Measurements from ENCODE around the gene C19orf44. TPM values are rescaled to one million over a fixed set of nuclear protein-coding genes. Genes with fewer than 3 reads are reported as not detected.

The C19orf44 gene
- total RNA-seq, 1 experiment from 2014 or later: 2.5 TPM

DNA sequence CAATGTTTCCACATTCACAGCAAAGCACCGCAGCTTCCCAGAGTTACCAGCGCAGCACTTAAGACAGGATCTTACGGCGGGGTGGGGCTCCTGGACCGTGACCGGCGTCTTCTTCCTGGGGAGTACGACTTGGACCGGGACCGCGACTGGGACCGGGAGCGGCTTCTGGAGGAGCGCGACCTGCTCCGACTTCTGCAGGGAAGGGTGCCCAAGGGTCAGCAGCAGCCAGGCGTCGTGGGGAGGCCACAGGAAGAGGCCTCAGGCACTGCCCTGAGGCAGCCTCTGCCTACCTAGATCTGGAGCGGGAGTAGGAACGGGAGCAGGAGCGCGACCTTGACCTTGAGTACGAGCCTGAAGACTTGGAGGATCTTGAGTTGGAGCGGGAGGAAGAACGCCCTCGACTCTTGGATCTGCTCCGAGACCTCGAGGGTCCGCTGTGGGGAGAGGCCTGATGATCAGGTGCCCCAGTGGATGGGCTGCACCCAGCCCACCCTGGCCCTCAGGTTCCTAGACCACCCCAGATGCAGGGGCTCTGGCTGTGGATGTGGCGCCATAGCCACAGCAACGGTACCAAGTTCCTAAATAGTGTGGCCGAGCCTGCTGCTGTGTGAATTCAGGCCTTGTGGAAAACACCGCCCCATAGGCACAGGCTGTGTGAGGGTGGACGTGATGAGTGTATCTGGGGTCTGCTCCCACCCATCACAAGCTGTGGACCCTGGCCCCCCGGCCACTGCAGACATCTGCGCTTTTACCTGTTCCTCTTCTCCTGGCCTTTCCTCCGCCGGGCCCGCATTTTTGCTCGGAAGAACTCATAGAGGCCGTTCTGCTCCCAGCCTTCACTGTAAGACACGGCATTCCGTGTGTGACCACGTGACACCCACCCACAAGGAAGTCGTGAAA lies 24.1 kb downstream of the C19orf44 start:
- H3K9me2 ChIP-seq (replicated peaks; ENCODE audit: low read length): no peaks in the 10 kb centered on the region
- H3K4me3 ChIP-seq (ENCODE audit: low read length): no peak overlapping the region
- ChIA-PET POLR2A (ENCODE audit: unreplicated experiment) (no interaction called here), CTCF (no interaction called here)
- BruUV-seq (replicated peaks): no TSS peak
- no peak overlapping the region for H2AFZ ChIP-seq (ENCODE audit: low read length)
- no peak for ATAC-seq
- H4K20me1 ChIP-seq (ENCODE audit: low read length): peaks cover 8% of the 10 kb centered on the region; the same call in 1 of the 2 replicates
- H3K27me3 ChIP-seq (ENCODE audit: low read length): no peaks in the 10 kb centered on the region
- peaks cover 63% of the 10 kb centered on the region for H3K36me3 ChIP-seq (ENCODE audit: low read depth, low read length)
- no peak for DNase-seq
- peaks cover 4% of the 10 kb centered on the region for H3F3A ChIP-seq (ENCODE audit: low read length, unreplicated experiment)
- no peaks in the 10 kb centered on the region for H3K79me2 ChIP-seq (ENCODE audit: low read length)
- H3K4me2 ChIP-seq (ENCODE audit: low read length): no peak overlapping the region
- no peak overlapping the region for H3K9ac ChIP-seq (ENCODE audit: low read length)
- intact Hi-C loops (cut with micrococcal nuclease): no loop called here
- TF ChIP-seq, protein P1, sequence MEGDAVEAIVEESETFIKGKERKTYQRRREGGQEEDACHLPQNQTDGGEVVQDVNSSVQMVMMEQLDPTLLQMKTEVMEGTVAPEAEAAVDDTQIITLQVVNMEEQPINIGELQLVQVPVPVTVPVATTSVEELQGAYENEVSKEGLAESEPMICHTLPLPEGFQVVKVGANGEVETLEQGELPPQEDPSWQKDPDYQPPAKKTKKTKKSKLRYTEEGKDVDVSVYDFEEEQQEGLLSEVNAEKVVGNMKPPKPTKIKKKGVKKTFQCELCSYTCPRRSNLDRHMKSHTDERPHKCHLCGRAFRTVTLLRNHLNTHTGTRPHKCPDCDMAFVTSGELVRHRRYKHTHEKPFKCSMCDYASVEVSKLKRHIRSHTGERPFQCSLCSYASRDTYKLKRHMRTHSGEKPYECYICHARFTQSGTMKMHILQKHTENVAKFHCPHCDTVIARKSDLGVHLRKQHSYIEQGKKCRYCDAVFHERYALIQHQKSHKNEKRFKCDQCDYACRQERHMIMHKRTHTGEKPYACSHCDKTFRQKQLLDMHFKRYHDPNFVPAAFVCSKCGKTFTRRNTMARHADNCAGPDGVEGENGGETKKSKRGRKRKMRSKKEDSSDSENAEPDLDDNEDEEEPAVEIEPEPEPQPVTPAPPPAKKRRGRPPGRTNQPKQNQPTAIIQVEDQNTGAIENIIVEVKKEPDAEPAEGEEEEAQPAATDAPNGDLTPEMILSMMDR (conservative IDR thresholded peaks at IDR 0.05; ENCODE audit: low read depth, low read length): no peak
- TF ChIP-seq EZH2phosphoT487 (IDR thresholded peaks at IDR 0.05; ENCODE audit: borderline replicate concordance, low read length) (no peak), EZH2 (IDR thresholded peaks at IDR 0.05; ENCODE audit: low read length, unreplicated experiment) (no peak)
- no peaks in the 10 kb centered on the region for H3K4me1 ChIP-seq (ENCODE audit: insufficient read depth, low read length)
- H3K9me3 ChIP-seq (ENCODE audit: low read length): no peaks in the 10 kb centered on the region
- H3K27ac ChIP-seq (ENCODE audit: low read length): no peak overlapping the region

DNA sequence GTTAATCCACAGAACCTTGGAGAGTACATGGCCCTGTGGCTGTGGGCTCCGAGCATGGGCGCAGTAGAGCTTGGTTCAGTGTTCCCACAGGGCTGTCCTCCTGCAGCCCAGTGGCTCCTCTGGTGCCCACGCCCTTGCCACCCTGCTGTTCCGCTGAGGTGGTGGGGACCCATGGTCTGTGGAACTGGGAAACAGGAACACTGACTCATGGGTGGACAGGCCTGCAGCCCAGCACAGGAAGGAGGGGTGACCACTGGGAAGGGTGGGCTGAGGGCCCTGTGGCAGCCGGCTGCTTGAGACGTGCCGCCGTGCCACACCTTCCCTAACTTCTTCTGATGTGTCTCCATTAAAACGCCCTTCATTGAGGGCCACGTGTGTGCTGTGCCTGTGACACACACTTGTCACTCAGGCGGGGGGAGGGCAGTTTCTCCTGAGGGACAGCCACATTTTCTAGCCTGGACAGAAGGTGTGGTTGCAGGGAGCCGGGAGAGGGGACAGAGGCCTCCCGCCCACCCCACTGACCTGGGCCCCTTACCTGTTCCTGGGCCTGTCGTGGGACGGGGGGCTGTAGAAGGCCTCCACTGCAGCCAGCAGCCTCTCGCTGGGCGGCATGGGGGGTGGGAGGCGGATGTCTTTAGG lies 24.9 kb downstream of the C19orf44 start:
- no TSS peak for BruUV-seq (replicated peaks)
- no peak overlapping the region for H3K9ac ChIP-seq (ENCODE audit: low read length)
- ChIA-PET POLR2A (ENCODE audit: unreplicated experiment) (no interaction called here), CTCF (no interaction called here)
- peaks cover 4% of the 10 kb centered on the region for H3F3A ChIP-seq (ENCODE audit: low read length, unreplicated experiment)
- ATAC-seq: no peak
- H3K79me2 ChIP-seq (ENCODE audit: low read length): no peaks in the 10 kb centered on the region
- H3K36me3 ChIP-seq (ENCODE audit: low read depth, low read length): peaks cover 66% of the 10 kb centered on the region
- H3K4me3 ChIP-seq (ENCODE audit: low read length): no peak overlapping the region
- no peak overlapping the region for H2AFZ ChIP-seq (ENCODE audit: low read length)
- no peak for DNase-seq
- H3K9me3 ChIP-seq (ENCODE audit: low read length): no peaks in the 10 kb centered on the region
- intact Hi-C loops (cut with micrococcal nuclease): no loop called here
- H3K9me2 ChIP-seq (replicated peaks; ENCODE audit: low read length): no peaks in the 10 kb centered on the region
- H3K27ac ChIP-seq (ENCODE audit: low read length): no peak overlapping the region
- no peaks in the 10 kb centered on the region for H3K4me1 ChIP-seq (ENCODE audit: insufficient read depth, low read length)
- no peak overlapping the region for H3K4me2 ChIP-seq (ENCODE audit: low read length)
- TF ChIP-seq, protein P1 (conservative IDR thresholded peaks at IDR 0.05; ENCODE audit: low read depth, low read length): no peak
- no peak for TF ChIP-seq EZH2phosphoT487 (IDR thresholded peaks at IDR 0.05; ENCODE audit: borderline replicate concordance, low read length)
- TF ChIP-seq EZH2 (IDR thresholded peaks at IDR 0.05; ENCODE audit: low read length, unreplicated experiment): no peak
- H3K27me3 ChIP-seq (ENCODE audit: low read length): no peaks in the 10 kb centered on the region
- peaks cover 8% of the 10 kb centered on the region; the same call in 1 of the 2 replicates for H4K20me1 ChIP-seq (ENCODE audit: low read length)

Measured in PC-3 (cell line).